ENCODE measurements around the gene KCNQ1. TPM values are rescaled to one million over a fixed set of nuclear protein-coding genes. Genes with fewer than 3 reads are reported as not detected.

KCNQ1 gene
- total RNA-seq, 2 experiments from 2014 or later: 8.7 to 9.5 TPM

DNA sequence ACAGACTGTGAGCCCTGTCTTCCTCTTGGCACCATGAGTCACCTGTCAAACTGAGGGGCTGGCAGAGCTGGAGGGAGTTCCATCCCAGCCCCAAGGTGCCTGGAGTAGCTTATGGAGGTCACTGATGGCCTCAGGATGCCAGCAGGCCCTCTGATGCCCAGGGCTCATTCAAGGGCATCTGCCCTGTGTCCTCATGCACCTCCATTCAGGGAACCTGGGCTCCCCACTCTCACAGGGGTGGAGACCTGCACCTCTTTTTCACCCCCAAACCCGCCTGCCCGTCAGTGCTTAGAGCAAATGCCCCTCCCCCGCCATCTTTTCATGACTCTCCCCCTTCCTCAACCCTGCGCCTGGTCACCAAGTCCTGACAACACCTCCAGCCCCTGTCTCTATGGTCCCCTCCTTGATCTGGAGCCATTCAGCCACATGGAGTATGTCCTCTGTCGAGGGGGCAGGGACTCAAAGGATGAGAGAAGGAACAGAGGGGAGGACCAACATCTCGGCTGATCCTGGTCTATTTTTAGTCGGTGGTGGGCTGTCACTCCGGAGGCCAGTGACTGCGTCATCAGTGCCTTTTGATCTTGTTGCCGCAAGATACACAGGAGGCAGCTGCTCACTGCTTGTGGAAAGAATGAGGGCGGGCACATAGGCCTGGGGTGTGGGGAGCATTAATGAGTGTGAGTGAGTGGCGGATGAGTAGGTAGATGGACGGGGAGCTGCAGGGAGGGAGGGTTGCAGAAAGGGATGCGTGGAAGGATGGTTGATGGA is 368.5 kb downstream of the KCNQ1 start:
- peaks cover 8% of the 10 kb centered on the region for H3K36me3 Mint-ChIP-seq (ENCODE audit: low read depth)
- no peaks in the 10 kb centered on the region for H3K27me3 Mint-ChIP-seq
- ChIA-PET CTCF (interaction anchor here (1.0 kb wide), 1 partner anchor 281 kb away, joined by 3 read pairs; no protein-coding TSS in a partner anchor), POLR2A (interaction anchor here (0.9 kb wide), 2 partner anchors 10 to 15 kb away, joined by 3 read pairs; no protein-coding TSS in a partner anchor)
- peak overlapping the region; percentile 43 for H3K4me3 Mint-ChIP-seq
- peak; percentile 91 for ATAC-seq
- peaks cover 17% of the 10 kb centered on the region for H3K9me3 Mint-ChIP-seq
- DNase-seq: peak; percentile 80
- H3K4me1 Mint-ChIP-seq (ENCODE audit: low read depth): peaks cover 36% of the 10 kb centered on the region
- intact Hi-C loops (cut with micrococcal nuclease): no loop called here
- TF ChIP-seq, protein P1, sequence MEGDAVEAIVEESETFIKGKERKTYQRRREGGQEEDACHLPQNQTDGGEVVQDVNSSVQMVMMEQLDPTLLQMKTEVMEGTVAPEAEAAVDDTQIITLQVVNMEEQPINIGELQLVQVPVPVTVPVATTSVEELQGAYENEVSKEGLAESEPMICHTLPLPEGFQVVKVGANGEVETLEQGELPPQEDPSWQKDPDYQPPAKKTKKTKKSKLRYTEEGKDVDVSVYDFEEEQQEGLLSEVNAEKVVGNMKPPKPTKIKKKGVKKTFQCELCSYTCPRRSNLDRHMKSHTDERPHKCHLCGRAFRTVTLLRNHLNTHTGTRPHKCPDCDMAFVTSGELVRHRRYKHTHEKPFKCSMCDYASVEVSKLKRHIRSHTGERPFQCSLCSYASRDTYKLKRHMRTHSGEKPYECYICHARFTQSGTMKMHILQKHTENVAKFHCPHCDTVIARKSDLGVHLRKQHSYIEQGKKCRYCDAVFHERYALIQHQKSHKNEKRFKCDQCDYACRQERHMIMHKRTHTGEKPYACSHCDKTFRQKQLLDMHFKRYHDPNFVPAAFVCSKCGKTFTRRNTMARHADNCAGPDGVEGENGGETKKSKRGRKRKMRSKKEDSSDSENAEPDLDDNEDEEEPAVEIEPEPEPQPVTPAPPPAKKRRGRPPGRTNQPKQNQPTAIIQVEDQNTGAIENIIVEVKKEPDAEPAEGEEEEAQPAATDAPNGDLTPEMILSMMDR (IDR thresholded peaks at IDR 0.05): no peak
- peak overlapping the region; percentile 92 for H3K27ac Mint-ChIP-seq

DNA sequence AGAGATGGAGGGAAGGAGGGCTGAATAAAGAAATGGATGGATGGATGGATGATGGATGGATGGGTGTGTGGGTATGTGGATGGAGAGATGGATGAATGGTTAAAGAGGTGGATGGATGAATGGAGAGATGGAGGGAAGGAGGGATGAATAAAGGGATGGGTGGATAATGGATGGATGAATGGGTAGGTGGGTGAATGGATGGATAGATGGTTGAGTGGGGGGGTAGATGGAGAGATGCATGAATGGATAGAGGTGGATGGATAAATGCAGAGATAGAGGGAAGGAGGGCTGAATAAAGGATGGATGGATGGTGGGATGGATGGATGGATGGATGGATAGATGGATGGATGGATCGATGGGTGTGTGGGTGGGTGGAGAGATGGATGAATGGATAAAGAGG is 369.2 kb downstream of the KCNQ1 start:
- ATAC-seq (no peak), DNase-seq (no peak)
- intact Hi-C loops (cut with micrococcal nuclease): no loop called here
- TF ChIP-seq, protein P1 (IDR thresholded peaks at IDR 0.05): no peak
- Mint-ChIP-seq H3K4me1 (ENCODE audit: low read depth) (peaks cover 30% of the 10 kb centered on the region), H3K9me3 (peaks cover 21% of the 10 kb centered on the region), H3K27me3 (no peaks in the 10 kb centered on the region), H3K4me3 (no peak overlapping the region), H3K36me3 (ENCODE audit: low read depth) (peaks cover 12% of the 10 kb centered on the region), H3K27ac (no peak overlapping the region)
- POLR2A ChIA-PET: interaction anchor here (0.9 kb wide), 1 partner anchor 11 kb away, joined by 3 read pairs; no protein-coding TSS in a partner anchor
- CTCF ChIA-PET: no interaction called here

DNA sequence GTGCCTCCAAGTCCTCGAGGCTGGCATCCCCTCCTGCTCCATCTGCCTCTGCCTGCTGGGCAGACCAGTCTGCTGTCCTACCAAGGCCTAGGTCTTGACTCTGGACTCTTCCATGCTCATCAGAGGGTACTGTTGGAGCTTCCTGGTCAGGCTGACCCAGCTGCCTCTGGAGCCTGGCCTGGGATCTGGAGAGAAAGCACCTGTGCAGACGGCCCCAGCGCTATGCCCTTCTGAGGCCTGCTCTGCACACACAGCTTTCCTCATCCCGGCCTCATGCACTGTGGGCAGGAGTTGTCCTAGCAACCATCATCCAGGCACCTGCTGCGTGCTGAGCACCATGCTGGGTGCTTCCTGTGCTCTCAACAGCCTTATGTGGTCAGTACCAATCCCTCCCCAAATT is 369.9 kb downstream of the KCNQ1 start:
- peaks cover 24% of the 10 kb centered on the region for H3K4me1 Mint-ChIP-seq (ENCODE audit: low read depth)
- CTCF ChIA-PET: interaction anchor here (1.8 kb wide), 1 partner anchor 281 kb away, joined by 4 read pairs; no protein-coding TSS in a partner anchor
- ATAC-seq: no peak
- POLR2A ChIA-PET: interaction anchor here (0.6 kb wide), 1 partner anchor 10 kb away, joined by 3 read pairs; no protein-coding TSS in a partner anchor
- intact Hi-C loops (cut with micrococcal nuclease): no loop called here
- H3K9me3 Mint-ChIP-seq: peaks cover 27% of the 10 kb centered on the region
- TF ChIP-seq, protein P1 (IDR thresholded peaks at IDR 0.05): no peak
- H3K27me3 Mint-ChIP-seq: no peaks in the 10 kb centered on the region
- H3K4me3 Mint-ChIP-seq: no peak overlapping the region
- no peak for DNase-seq
- peaks cover 15% of the 10 kb centered on the region for H3K36me3 Mint-ChIP-seq (ENCODE audit: low read depth)
- H3K27ac Mint-ChIP-seq: no peak overlapping the region

DNA sequence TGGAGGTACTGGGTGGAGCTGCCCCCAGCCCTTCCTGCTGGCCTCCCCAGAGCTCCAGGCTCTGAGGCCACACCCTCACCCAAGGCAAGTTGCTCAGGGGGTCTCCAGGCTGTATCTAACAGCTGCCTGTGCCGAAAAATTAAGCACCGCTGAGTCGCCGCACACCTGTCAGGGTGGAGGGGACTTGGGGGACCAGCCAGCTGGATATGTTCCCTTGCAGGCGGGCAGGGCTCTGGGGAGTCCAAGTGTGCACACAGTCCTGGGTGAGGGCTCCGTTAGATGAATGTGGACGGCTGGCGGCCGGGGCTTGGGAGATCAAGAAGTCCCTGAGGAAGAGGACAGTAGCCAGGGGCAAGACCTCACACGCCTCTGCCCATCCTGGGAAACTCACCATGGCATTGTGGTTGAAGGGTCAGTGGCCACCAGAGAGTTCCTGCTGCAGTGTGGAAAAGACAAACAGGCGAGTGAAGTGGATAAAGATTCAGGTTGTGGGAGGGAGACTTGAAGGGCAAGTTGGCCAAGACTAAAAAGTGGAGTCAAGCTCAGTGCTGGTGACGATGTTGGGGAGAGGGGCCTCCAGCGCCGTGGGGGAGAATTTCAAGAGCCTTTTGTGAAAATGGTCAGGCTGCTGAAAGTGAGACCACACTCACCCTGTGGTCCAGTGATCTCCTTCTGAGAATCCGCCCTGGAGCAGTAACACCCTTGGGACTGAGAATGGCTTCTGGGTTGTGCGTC is 371.1 kb downstream of the KCNQ1 start:
- Mint-ChIP-seq H3K9me3 (peaks cover 26% of the 10 kb centered on the region), H3K4me1 (ENCODE audit: low read depth) (peaks cover 23% of the 10 kb centered on the region), H3K27me3 (no peaks in the 10 kb centered on the region), H3K36me3 (ENCODE audit: low read depth) (peaks cover 16% of the 10 kb centered on the region), H3K27ac (no peak overlapping the region), H3K4me3 (no peak overlapping the region)
- DNase-seq: no peak
- intact Hi-C loops (cut with micrococcal nuclease): no loop called here
- TF ChIP-seq, protein P1 (IDR thresholded peaks at IDR 0.05): no peak
- ChIA-PET POLR2A (interaction anchor here (0.6 kb wide), 1 partner anchor 511 kb away, joined by 3 read pairs; no protein-coding TSS in a partner anchor), CTCF (interaction anchor here (1.8 kb wide), 1 partner anchor 283 kb away, joined by 4 read pairs; no protein-coding TSS in a partner anchor)
- ATAC-seq: no peak

All from activated CD8-positive, alpha-beta T cell treated with anti-CD3 and anti-CD28 coated beads for 36 hours (primary cell).